Stomach smooth muscle (tissue), 2 donors: ENCODE data around the gene RIC3.

ENCODE experiments used
- H3K27ac ChIP-seq: one replicate; pipeline ENCODE4 v1.7.0; 2013; ENCODE audit warnings: mild to moderate bottlenecking, low read length, inconsistent platforms
- H3K27me3 ChIP-seq, 2 donors: one replicate each; pipeline ENCODE4 v1.7.0; 2013; ENCODE audit warnings: low read length in 2 of 2; ENCODE audit not compliant: insufficient read depth in 2 of 2, control insufficient read depth in 1 of 2
- H3K36me3 ChIP-seq, 2 donors: one replicate each; pipeline ENCODE4 v1.7.0; 2013; ENCODE audit warnings: low read length in 2 of 2; ENCODE audit not compliant: control insufficient read depth in 2 of 2, insufficient read depth in 2 of 2
- H3K4me1 ChIP-seq: one replicate; pipeline ENCODE4 v1.7.0; 2013; ENCODE audit warnings: low read length; ENCODE audit not compliant: control insufficient read depth, insufficient read depth
- H3K4me3 ChIP-seq, 2 donors: one replicate each; pipeline ENCODE4 v1.7.0; 2013; ENCODE audit warnings: low read length in 2 of 2
- H3K9ac ChIP-seq, 2 donors: one replicate each; pipeline ENCODE4 v1.7.0; 2013; ENCODE audit warnings: low read length in 2 of 2, mild to moderate bottlenecking in 1 of 2
- H3K9me3 ChIP-seq, 2 donors: one replicate each; pipeline ENCODE4 v1.7.0; 2013; ENCODE audit warnings: low read length in 2 of 2; ENCODE audit not compliant: control insufficient read depth in 2 of 2
- donor health status: healthy.
- donor health status: Pancreatic carcinoma.

The RIC3 gene

GRCh38 chr11:8080674-8081590 is 87.9 kb downstream of the RIC3 start, which contains the start of gene TUB:
TUB (plus strand) TSS chr11:8081211; CDS start chr11:8081511, 300 bp downstream.
- Histone ChIP-seq H3K4me1 (peaks cover 36% of the 10 kb centered on the region), H3K27ac (no peak within 1 kb of the TSS), H3K27me3 (no peaks in the 10 kb centered on the region), H3K36me3 (no peaks in the 10 kb centered on the region), H3K9ac (peak within 1 kb of the TSS; percentile 66), H3K9me3 (no peaks in the 10 kb centered on the region), H3K4me3 (peak within 1 kb of the TSS; percentile 73 to 77)

DNA sequence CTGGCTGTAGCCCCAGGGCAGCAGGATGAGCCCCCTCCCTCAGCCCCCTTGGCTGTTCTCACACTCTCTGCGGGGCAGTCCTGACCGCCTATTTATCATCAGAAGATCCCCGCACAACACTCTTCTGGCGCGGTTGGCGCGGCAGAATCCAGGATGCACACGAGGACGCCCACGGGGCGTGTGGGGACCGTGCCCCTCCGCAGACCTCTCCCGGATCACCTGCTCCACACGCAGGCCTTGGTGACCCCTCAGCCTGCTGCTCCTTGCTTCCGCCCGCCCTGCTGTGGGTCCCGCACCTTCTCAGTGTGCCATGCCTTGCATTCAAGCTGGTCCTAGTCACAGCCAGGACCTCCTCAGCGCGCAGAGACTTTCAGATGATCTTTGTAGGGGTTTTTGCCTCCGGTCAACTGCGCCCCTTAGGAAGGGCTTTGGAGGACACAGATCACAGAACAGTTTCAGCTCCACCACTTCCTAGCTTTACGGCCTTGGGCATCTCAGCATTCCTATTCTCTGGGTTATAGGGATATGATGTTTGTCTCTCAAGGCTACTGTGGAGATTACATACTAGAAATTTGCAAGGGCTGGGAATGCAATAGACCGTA is 88.7 kb downstream of the RIC3 start:
- no peak overlapping the region for H3K27ac ChIP-seq
- H3K27me3 ChIP-seq = no peaks in the 10 kb centered on the region
- H3K4me3 ChIP-seq = peak overlapping the region; percentile 62 to 77
- H3K36me3 ChIP-seq = no peaks in the 10 kb centered on the region
- no peaks in the 10 kb centered on the region for H3K9me3 ChIP-seq
- H3K9ac ChIP-seq = peak overlapping the region in 1 of 2 donors; percentile 54
- peaks cover 33% of the 10 kb centered on the region for H3K4me1 ChIP-seq

DNA sequence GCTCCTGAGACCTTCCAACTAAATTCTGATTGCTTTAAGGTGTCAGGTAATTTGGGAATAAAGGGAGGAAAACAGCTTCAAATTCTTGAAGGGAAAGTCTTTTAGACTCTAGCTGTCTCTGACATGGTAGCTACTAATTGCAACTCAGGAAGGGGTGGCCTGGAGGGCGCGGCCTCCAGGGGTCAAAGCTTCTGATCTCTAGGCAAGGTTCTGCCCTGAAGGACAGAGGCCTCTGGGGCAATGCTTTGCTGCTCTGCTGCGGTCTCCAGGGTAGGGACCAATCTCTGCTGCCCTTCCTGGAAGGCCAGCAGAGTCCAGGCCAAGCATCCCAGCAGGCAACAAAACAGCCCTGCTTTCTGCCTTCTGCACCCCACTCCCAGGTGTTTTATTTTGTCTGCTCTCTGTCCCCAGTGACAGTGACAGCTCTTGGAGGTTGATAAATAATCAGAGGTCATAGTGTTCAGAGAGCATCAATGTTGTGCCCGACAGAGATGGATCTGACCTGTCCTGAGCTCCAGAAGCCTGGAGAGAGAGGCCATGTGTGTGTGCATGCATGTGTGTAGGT is 89.6 kb downstream of the RIC3 start:
- Histone ChIP-seq H3K4me3 (no peak overlapping the region), H3K4me1 (peaks cover 33% of the 10 kb centered on the region), H3K27me3 (no peaks in the 10 kb centered on the region), H3K9me3 (no peaks in the 10 kb centered on the region), H3K27ac (no peak overlapping the region), H3K9ac (no peak overlapping the region), H3K36me3 (no peaks in the 10 kb centered on the region)

GRCh38 chr11:8075119-8075726 is 93.6 kb downstream of the RIC3 start:
- Histone ChIP-seq H3K27ac (no peak overlapping the region), H3K9ac (no peak overlapping the region), H3K9me3 (no peaks in the 10 kb centered on the region), H3K4me1 (peaks cover under 1% of the 10 kb centered on the region), H3K27me3 (no peaks in the 10 kb centered on the region), H3K4me3 (no peak overlapping the region), H3K36me3 (no peaks in the 10 kb centered on the region)

GRCh38 chr11:8071616-8072581 is 96.9 kb downstream of the RIC3 start:
- H3K27me3 ChIP-seq = no peaks in the 10 kb centered on the region

GRCh38 chr11:8070417-8071115 is 98.3 kb downstream of the RIC3 start:
- Histone ChIP-seq H3K27me3 (no peaks in the 10 kb centered on the region), H3K4me1 (peaks cover 33% of the 10 kb centered on the region), H3K9ac (no peak overlapping the region), H3K4me3 (no peak overlapping the region), H3K36me3 (no peaks in the 10 kb centered on the region), H3K27ac (no peak overlapping the region), H3K9me3 (no peaks in the 10 kb centered on the region)

More at GRCh38 chr11:8071616-8072581, 96.9 kb downstream of the RIC3 start:
- no peak overlapping the region for H3K9ac ChIP-seq
- no peaks in the 10 kb centered on the region for H3K9me3 ChIP-seq
- H3K4me1 ChIP-seq = peaks cover 19% of the 10 kb centered on the region
- no peak overlapping the region for H3K27ac ChIP-seq
- H3K36me3 ChIP-seq = no peaks in the 10 kb centered on the region
- H3K4me3 ChIP-seq = no peak overlapping the region

DNA sequence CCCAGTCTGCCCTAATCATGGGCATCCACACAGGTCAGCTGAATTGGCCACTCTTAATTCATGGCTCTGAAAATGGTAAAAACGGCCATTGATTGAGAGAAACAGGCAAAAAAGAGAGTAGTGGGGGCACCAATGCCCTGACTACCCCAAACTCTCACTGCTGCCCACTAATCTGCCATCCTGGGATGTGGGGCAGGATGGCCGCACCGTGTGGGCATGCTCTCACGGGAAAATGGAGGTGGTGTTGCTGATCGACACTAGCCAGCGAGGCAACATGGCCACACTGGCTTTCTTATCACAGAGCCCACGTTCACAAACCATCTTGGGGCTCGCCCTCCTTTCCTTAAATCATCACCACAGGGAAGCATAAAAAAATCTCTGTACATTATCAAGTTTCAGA is 99.1 kb downstream of the RIC3 start:
- peaks cover 33% of the 10 kb centered on the region for H3K4me1 ChIP-seq
- H3K9ac ChIP-seq = no peak overlapping the region
- H3K4me3 ChIP-seq = no peak overlapping the region
- no peaks in the 10 kb centered on the region for H3K36me3 ChIP-seq
- H3K9me3 ChIP-seq = no peaks in the 10 kb centered on the region
- H3K27ac ChIP-seq = no peak overlapping the region
- no peaks in the 10 kb centered on the region for H3K27me3 ChIP-seq

DNA sequence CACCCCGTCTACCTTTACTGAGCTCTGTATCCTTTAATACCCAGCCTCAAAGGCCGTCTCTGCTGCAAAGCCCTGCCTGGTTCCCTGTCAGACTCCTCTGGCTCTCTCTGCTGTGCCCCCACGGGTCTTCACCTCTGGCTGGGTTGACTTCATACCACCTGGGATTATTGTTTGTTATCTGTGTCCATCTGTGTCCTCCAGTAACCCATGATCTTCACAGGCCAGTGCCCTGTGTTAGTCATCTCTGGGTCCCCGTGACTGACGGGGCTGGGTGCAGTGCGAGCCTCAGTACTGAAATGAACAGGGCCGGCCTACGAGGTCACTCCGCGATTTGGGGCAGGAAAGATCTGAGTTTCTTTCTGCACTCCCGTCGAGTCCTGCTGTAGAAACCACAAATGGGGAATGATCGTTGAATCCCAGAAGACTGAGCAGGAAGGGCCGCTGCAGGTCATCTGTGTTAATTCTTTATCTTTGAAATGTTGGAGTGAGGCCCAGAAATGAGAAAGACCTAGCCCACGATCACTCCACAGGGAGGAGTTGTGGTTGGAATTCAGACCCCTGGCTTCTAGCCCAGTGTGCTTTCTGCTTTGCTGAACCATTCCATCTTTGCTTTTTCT is 100.1 kb downstream of the RIC3 start:
- H3K4me1 ChIP-seq = peaks cover 42% of the 10 kb centered on the region
- H3K9ac ChIP-seq = no peak overlapping the region
- no peak overlapping the region for H3K27ac ChIP-seq
- no peaks in the 10 kb centered on the region for H3K36me3 ChIP-seq
- H3K4me3 ChIP-seq = peak overlapping the region in 1 of 2 donors; percentile 49
- no peaks in the 10 kb centered on the region for H3K9me3 ChIP-seq
- H3K27me3 ChIP-seq = no peaks in the 10 kb centered on the region

DNA sequence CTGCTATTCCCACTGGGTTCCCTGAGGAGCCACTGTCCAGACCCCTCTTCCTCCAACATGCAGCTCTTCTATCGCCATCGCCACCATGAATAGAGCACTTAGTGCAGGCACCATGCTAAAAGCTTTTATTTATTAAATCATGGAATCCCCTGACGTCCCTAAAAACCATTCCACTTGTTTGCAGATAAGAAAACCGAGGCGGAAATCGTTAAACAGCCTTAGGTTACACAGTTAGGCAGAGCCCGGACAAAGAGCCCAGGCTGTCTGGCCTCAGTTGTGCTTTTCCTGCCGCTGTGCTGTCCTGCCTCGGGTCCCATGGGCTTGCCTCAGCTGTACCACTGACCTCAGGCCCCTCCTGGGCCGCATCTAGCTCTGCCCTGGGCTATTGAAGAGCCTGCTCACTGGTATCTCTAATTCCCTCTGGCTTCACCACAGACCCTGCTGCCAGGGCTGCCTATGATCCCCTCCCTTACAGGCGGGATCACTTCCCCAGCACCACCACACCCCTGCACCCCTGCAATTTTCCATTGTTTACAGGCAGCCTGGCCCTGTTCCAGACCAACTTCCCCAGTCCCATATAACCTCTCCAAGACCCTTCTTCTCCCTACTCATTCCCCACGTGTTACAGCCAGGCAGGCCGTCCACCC is 100.8 kb downstream of the RIC3 start:
- H3K9me3 ChIP-seq = no peaks in the 10 kb centered on the region
- H3K27ac ChIP-seq = no peak overlapping the region
- no peak overlapping the region for H3K9ac ChIP-seq
- peaks cover 46% of the 10 kb centered on the region for H3K4me1 ChIP-seq
- no peak overlapping the region for H3K4me3 ChIP-seq
- H3K36me3 ChIP-seq = no peaks in the 10 kb centered on the region
- no peaks in the 10 kb centered on the region for H3K27me3 ChIP-seq
